K562 (cell line): ENCODE measurements around the gene PPIL1. TPM values are rescaled to one million over a fixed set of nuclear protein-coding genes. Genes with fewer than 3 reads are reported as not detected.

Source experiments
- ATAC-seq: fragments of 200-7000 bp; cut with Tn5 transposase; 3 replicates; pipeline ENCODE4 v1.9.1; 2020; ENCODE audit warnings: moderate library complexity
- BruUV-seq: library from RNA; stranded (reverse); fragments of 400-500 nt; replicated peaks from 2 replicates; lab custom pipeline; 2021; lab: Mats Ljungman, UMichigan
- CTCF ChIA-PET: fragments of 300-600 bp; formaldehyde crosslinking; extraction: SDS; loops from one replicate; lab custom pipeline; 2021; ENCODE audit warnings: low intra/inter-chr PET ratio; lab: Yijun Ruan, JAX
- POLR2A ChIA-PET: fragments of 300-600, 350-650 bp; sonication (Branson Sonifier 250); formaldehyde crosslinking; extraction: SDS; loops from one replicate; lab custom pipeline; 2021; ENCODE audit warnings: antibody characterized with exemption, inconsistent platforms; lab: Yijun Ruan, JAX
- DNase-seq, 4 experiments: peaks; one replicate each; pipeline versions ENCODE4 v3.0.0 to v3.0.0-alpha.2; 2011 to 2018; ENCODE audit warnings: low spot score in 3 of 4, mixed read lengths in 3 of 4; ENCODE audit errors: extremely low read depth in 1 of 4
- FAIRE-seq: peaks from 2 replicates; lab custom pipeline; 2011; peaks lifted over from hg19 to GRCh38; lab: Jason Lieb, UNC
- H2AFZ ChIP-seq: 2 replicates; pipeline ENCODE4 v1.6.0; 2011; ENCODE audit warnings: low read depth, low read length, control low read depth, inconsistent platforms
- H3K27ac ChIP-seq: fragments of 200-600 bp; 3 replicates; pipeline ENCODE4 v1.8.0; 2011; ENCODE audit warnings: low read depth, mild to moderate bottlenecking, control low read depth, inconsistent platforms, low read length, moderate library complexity, mixed read lengths; ENCODE audit errors: extremely low read depth
- H3K27me3 ChIP-seq, 2 experiments: fragments of 300-600 bp in 1 of 2; 2 replicates in 1 of 2; 3 replicates in 1 of 2; pipeline versions ENCODE4 v1.6.0 to v1.8.0; 2011; ENCODE audit warnings: inconsistent platforms in 2 of 2, low read length in 2 of 2, mild to moderate bottlenecking in 1 of 2, mixed read lengths in 1 of 2, moderate library complexity in 1 of 2; ENCODE audit not compliant: control insufficient read depth in 2 of 2, insufficient read depth in 2 of 2
- H3K36me3 ChIP-seq: fragments of 300-600 bp; 3 replicates; pipeline ENCODE4 v1.8.0; 2011; ENCODE audit warnings: mild to moderate bottlenecking, low read length, inconsistent platforms; ENCODE audit not compliant: control insufficient read depth, insufficient read depth
- H3K4me1 ChIP-seq, 2 experiments: fragments of 200-600 bp in 1 of 2; replicated peaks in 1 of 2; 2 replicates in 1 of 2; 3 replicates in 1 of 2; pipeline versions ENCODE4 v1.5.1 to v1.8.0; 2011; ENCODE audit warnings: inconsistent platforms in 2 of 2, low read length in 2 of 2, mild to moderate bottlenecking in 1 of 2, mixed read lengths in 1 of 2, moderate library complexity in 1 of 2; ENCODE audit not compliant: control insufficient read depth in 2 of 2, insufficient read depth in 2 of 2
- H3K4me2 ChIP-seq: 2 replicates; pipeline ENCODE4 v1.6.1; 2011; ENCODE audit warnings: low read length, control low read depth, inconsistent platforms, mixed read lengths; ENCODE audit not compliant: insufficient read depth
- H3K4me3 ChIP-seq: fragments of 200-600 bp; sonication (generic), shearing (Covaris generic); 2 replicates; pipeline ENCODE4 v1.5.1; 2016; ENCODE audit warnings: control low read depth, inconsistent platforms
- H3K79me2 ChIP-seq: fragments of 200-600 bp; 3 replicates; pipeline ENCODE4 v1.8.0; 2011; ENCODE audit warnings: low read length, inconsistent platforms; ENCODE audit not compliant: control insufficient read depth, insufficient read depth
- H3K9ac ChIP-seq, 2 experiments: 2 replicates each; pipeline versions ENCODE4 v1.6.0 to v1.6.1; 2011; ENCODE audit warnings: low read depth in 2 of 2, low read length in 2 of 2, control low read depth in 1 of 2, inconsistent platforms in 1 of 2, mild to moderate bottlenecking in 1 of 2, mixed read lengths in 1 of 2; ENCODE audit not compliant: insufficient read depth in 1 of 2
- H3K9me1 ChIP-seq: one replicate; pipeline ENCODE4 v1.6.0; 2011; ENCODE audit warnings: inconsistent platforms, mild to moderate bottlenecking, low read length, moderate library complexity; ENCODE audit not compliant: control insufficient read depth, insufficient read depth
- H3K9me3 ChIP-seq: replicated peaks from 2 replicates; pipeline ENCODE4 v1.5.1; 2011; ENCODE audit warnings: low read depth, low read length, inconsistent platforms; ENCODE audit not compliant: control insufficient read depth, insufficient read depth
- H4K20me1 ChIP-seq: replicated peaks from 2 replicates; pipeline ENCODE4 v1.6.1; 2011; ENCODE audit warnings: low read length, inconsistent platforms, mixed read lengths; ENCODE audit not compliant: control insufficient read depth, insufficient read depth
- MAX ChIP-seq: sonication (generic); formaldehyde crosslinking; IDR thresholded peaks from 2 replicates; pipeline ENCODE4 v1.9.0; 2022; ENCODE audit warnings: mild to moderate bottlenecking, missing genetic modification reagents
- NR2C2 ChIP-seq, 2 experiments: fragments of 200-800 bp in 1 of 2; sonication (Bioruptor generic) in 1 of 2; sonication (generic) in 1 of 2; formaldehyde crosslinking in 1 of 2; IDR thresholded peaks; 2 replicates each; pipeline versions ENCODE4 v1.6.1 to v1.8.0; 2016 to 2022; ENCODE audit warnings: mild to moderate bottlenecking in 1 of 2, missing compliant biosample characterization in 1 of 2, missing genetic modification characterization in 1 of 2, missing genetic modification reagents in 1 of 2
- RBM14 ChIP-seq: fragments of 200-400 bp; formaldehyde crosslinking; IDR thresholded peaks from 2 replicates; pipeline ENCODE4 v1.6.1; 2018; ENCODE audit warnings: low read depth, mild to moderate bottlenecking, low read length, moderate library complexity, borderline replicate concordance; ENCODE audit not compliant: insufficient read depth
- TAL1 ChIP-seq: fragments of 450-650 bp; IDR thresholded peaks from 2 replicates; pipeline ENCODE4 v1.6.1; 2016; ENCODE audit warnings: mild to moderate bottlenecking
- TFE3 ChIP-seq: fragments of 450-650 bp; formaldehyde crosslinking; IDR thresholded peaks from 2 replicates; pipeline ENCODE4 v1.4.0; 2020; ENCODE audit warnings: mild to moderate bottlenecking, mixed read lengths
- ZBTB49 ChIP-seq: sonication (generic); formaldehyde crosslinking; IDR thresholded peaks from 2 replicates; pipeline ENCODE4 v1.8.0; 2022; ENCODE audit warnings: missing genetic modification reagents, mild to moderate bottlenecking, borderline replicate concordance
- ZNF696 ChIP-seq: fragments of 250-450 bp; sonication (Bioruptor Pico); conservative IDR thresholded peaks from 2 replicates; pipeline ENCODE4 v1.4.0; 2020; ENCODE audit warnings: mild to moderate bottlenecking, moderate library complexity
- WGBS: fragments of 100-300 bp; shearing (Covaris generic); methylation state at CpG from one replicate; pipeline ENCODE4 v1.1.6; 2016; ENCODE audit warnings: low coverage, mixed read lengths; ENCODE audit not compliant: insufficient coverage; ENCODE audit errors: missing lambda C conversion rate; 5-methylcytosine and 5-hydroxymethylcytosine counted together
- in situ Hi-C: fragments of 300-500 bp; cut with MboI; formaldehyde crosslinking; loops from 4 replicates; pipeline ENCODE4 v1.15.0; 2018; ENCODE audit warnings: inconsistent platforms, mixed read lengths
- intact Hi-C: fragments of 100-400 bp; cut with micrococcal nuclease; formaldehyde crosslinking; loops from 2 replicates; pipeline ENCODE4 v1.14.2; 2022
- polyA plus RNA-seq, 8 experiments: library from polyadenylated mRNA; depleted of rRNA in 4 of 8; stranded (reverse) in 5 of 8; unstranded in 3 of 8; fragments of >200 nt; fragmentation: Nextera tagmentation in 2 of 8; fragmentation: Illumina TruSeq in 1 of 8; extraction: Ambion mirVana in 2 of 8; extraction: Trizol in 1 of 8; gene quantifications; 2 replicates each; pipeline versions ENCODE4 v1.2.1 to v1.2.3, GENCODE V29; 2011 to 2014; ENCODE audit warnings: inconsistent platforms in 1 of 8, missing spikeins in 1 of 8
- total RNA-seq, 7 experiments: library from RNA; depleted of rRNA in 6 of 7; stranded (reverse); fragments of >200 nt in 6 of 7; fragmentation: Illumina TruSeq in 2 of 7; extraction: Trizol in 2 of 7; gene quantifications; 2 replicates each; pipeline versions ENCODE4 v1.2.1 to v1.2.3, GENCODE V29; 2011 to 2021; ENCODE audit warnings: low replicate concordance in 1 of 7

Gene PPIL1
- total and polyA plus RNA-seq, 9 of the 15 experiments (the other 6 are each of a cell fraction or from before 2014, with no cell fraction given): 65.8 to 205 (median 130) TPM

GRCh38 chr6:36850021-36850420, 24.6 kb downstream of the PPIL1 start:
- no peak for TF ChIP-seq ZNF696 (CRISPR knock-in tag)
- TF ChIP-seq, all 486 proteins: peak for 0
- no TSS peak for BruUV-seq
- peaks cover 26 to 35% of the 10 kb centered on the region in 2 experiments for H3K4me1 ChIP-seq
- intact Hi-C loops: no loop called here
- 85% methylated on average over 9 of the region's 9 CpGs for WGBS
- H3K79me2 ChIP-seq: no peaks in the 10 kb centered on the region
- H3K4me3 ChIP-seq: no peak overlapping the region
- H3K9me1 ChIP-seq: peaks cover 3% of the 10 kb centered on the region
- H3K27ac ChIP-seq: no peak overlapping the region
- no peaks in the 10 kb centered on the region for H3K27me3 ChIP-seq
- H2AFZ ChIP-seq: no peak overlapping the region
- in situ Hi-C loops: loop anchor here (5.0 kb wide), 1 partner anchor 83 kb away; no protein-coding TSS in a partner anchor
- no peaks in the 10 kb centered on the region for H4K20me1 ChIP-seq
- DNase-seq (no peak), ATAC-seq (no peak), FAIRE-seq (no peak)
- H3K36me3 ChIP-seq: peaks cover 37% of the 10 kb centered on the region
- H3K9me3 ChIP-seq: no peaks in the 10 kb centered on the region
- H3K4me2 ChIP-seq: no peak overlapping the region
- H3K9ac ChIP-seq: no peak overlapping the region
- ChIA-PET POLR2A (interaction anchor here (1.0 to 3.8 kb wide), 4 partner anchors 12 to 90 kb away, joined by 3 to 23 read pairs (median 7); no protein-coding TSS in a partner anchor), CTCF (interaction anchor here (1.7 to 2.9 kb wide), 2 partner anchors 84 to 86 kb away, joined by 8 to 37 read pairs; no protein-coding TSS in a partner anchor)

- in situ Hi-C loops: no loop called here
- no peak overlapping the region for H3K27ac ChIP-seq
- no peak overlapping the region; the same call in 1 of the 2 replicates for H3K4me3 ChIP-seq
- ChIA-PET CTCF (interaction anchor here (0.6 to 2.9 kb wide), 4 partner anchors 38 to 234 kb away, joined by 4 to 37 read pairs (median 6); no protein-coding TSS in a partner anchor), POLR2A (interaction anchor here (0.7 to 3.8 kb wide), 9 partner anchors 9 to 111 kb away, joined by 3 to 23 read pairs (median 4); no protein-coding TSS in a partner anchor)
- no peaks in the 10 kb centered on the region for H3K9me3 ChIP-seq
- peak; percentile 96 for ATAC-seq
- H2AFZ ChIP-seq: peak overlapping the region; percentile 12; the same call in 1 of the 2 replicates
- intact Hi-C loops: no loop called here
- H3K79me2 ChIP-seq: no peaks in the 10 kb centered on the region
- FAIRE-seq: peak; percentile 92
- peaks cover 34 to 41% of the 10 kb centered on the region in 2 experiments for H3K4me1 ChIP-seq
- H3K27me3 ChIP-seq: no peaks in the 10 kb centered on the region
- no peaks in the 10 kb centered on the region for H4K20me1 ChIP-seq
- DNase-seq: peak; percentile 95 to 97 (median 95)
- peak overlapping the region; percentile 69 for H3K4me2 ChIP-seq
- peaks cover 3% of the 10 kb centered on the region for H3K9me1 ChIP-seq
- BruUV-seq: no TSS peak
- peak overlapping the region in 1 of 2 experiments; percentile 84; a peak in 2 of 4 replicates for H3K9ac ChIP-seq
- H3K36me3 ChIP-seq: peaks cover 25% of the 10 kb centered on the region; the same call in 2 of the 3 replicates
- 18% methylated on average over 26 of the region's 26 CpGs for WGBS
- TF ChIP-seq TAL1 (peak; percentile 61), NR2C2 (CRISPR knock-in tag; IDR thresholded peaks at IDR 0.05) (no peak), NR2C2 (tag; IDR thresholded peaks at IDR 0.05) (peak; percentile 78), ZBTB49 (CRISPR knock-in tag) (no peak), MAX (CRISPR knock-in tag) (peak; percentile 95), RBM14 (no peak), TFE3 (CRISPR knock-in tag) (peak; percentile 58)
Measured at GRCh38 chr6:36848658-36849441, 25.8 kb downstream of the PPIL1 start.
